A549 (cell line): ENCODE measurements around the gene KNOP1. TPM values are rescaled to one million over a fixed set of nuclear protein-coding genes. Genes with fewer than 3 reads are reported as not detected.
A peak's percentile ranks its signal among the peaks of the same experiment; 100 is the strongest.
"Not testable (repeated sequence)": the region's sequence is repeated elsewhere in the genome, so short reads cannot be mapped to it uniquely, and the experiment has no call there.

Experiments used
- ATAC-seq, 2 experiments: fragments of 200-7000 bp in 1 of 2; fragments of >200 bp in 1 of 2; cut with Nextera tagmentation in 1 of 2; cut with Tn5 transposase in 1 of 2; 3 replicates each; pipeline versions ENCODE4 v1.8.0 to v1.9.1; 2018 to 2020; ENCODE audit warnings: mild to moderate bottlenecking in 1 of 2, moderate library complexity in 1 of 2
- CTCF ChIA-PET: fragments of 300-600 bp; sonication (Branson Sonifier 250); formaldehyde crosslinking; extraction: SDS; loops from one replicate; lab custom pipeline; 2021; ENCODE audit warnings: antibody characterized with exemption, inconsistent platforms; lab: Yijun Ruan, JAX
- POLR2A ChIA-PET: fragments of 350-600 bp; formaldehyde crosslinking; extraction: SDS; loops from one replicate; lab custom pipeline; 2021; ENCODE audit warnings: antibody characterized with exemption, inconsistent platforms; lab: Yijun Ruan, JAX
- DNase-seq, 2 experiments: peaks; one replicate each; pipeline versions ENCODE4 v3.0.0 to v3.0.0-alpha.2; 2011 to 2016; ENCODE audit warnings: low read depth in 1 of 2, low spot score in 1 of 2
- FAIRE-seq: peaks from 2 replicates; lab custom pipeline; 2011; peaks lifted over from hg19 to GRCh38; lab: Jason Lieb, UNC
- H3K27ac ChIP-seq, 2 experiments: fragments of >200 bp; sonication (Bioruptor Twin); formaldehyde crosslinking; 3 replicates each; pipeline ENCODE4 v1.5.1; 2016 to 2017
- H3K4me1 ChIP-seq: fragments of >200 bp; sonication (Bioruptor Twin); formaldehyde crosslinking; 3 replicates; pipeline ENCODE4 v1.6.1; 2016
- H3K4me2 ChIP-seq: fragments of >200 bp; sonication (Bioruptor Twin); formaldehyde crosslinking; 3 replicates; pipeline ENCODE4 v1.6.1; 2016
- H3K4me3 ChIP-seq: fragments of >200 bp; sonication (Bioruptor Twin); formaldehyde crosslinking; 3 replicates; pipeline ENCODE4 v1.5.1; 2016
- H3K9me3 ChIP-seq: fragments of >200 bp; sonication (Bioruptor Twin); formaldehyde crosslinking; 3 replicates; pipeline ENCODE4 v1.6.1; 2016
- BCL3 ChIP-seq: fragments of >200 bp; sonication (Bioruptor Twin); formaldehyde crosslinking; IDR thresholded peaks from 3 replicates; pipeline ENCODE4 v1.6.1; 2016
- CBX8 ChIP-seq: fragments of 200-600 bp; sonication (generic); IDR thresholded peaks from 2 replicates; pipeline ENCODE4 v1.6.1; 2016
- CEBPB ChIP-seq, 2 experiments: fragments of >200 bp in 1 of 2; sonication (Bioruptor Twin) in 1 of 2; formaldehyde crosslinking in 1 of 2; IDR thresholded peaks; 2 replicates each; pipeline ENCODE4 v1.6.1; 2012 to 2016
- CHD2 ChIP-seq: fragments of 150-350 bp; IDR thresholded peaks from 2 replicates; pipeline ENCODE4 v1.6.1; 2014; ENCODE audit warnings: low read length; ENCODE audit not compliant: partially characterized antibody
- EP300 ChIP-seq, 2 experiments: fragments of >200 bp; sonication (Bioruptor Twin); formaldehyde crosslinking; IDR thresholded peaks; 2 replicates in 1 of 2; 3 replicates in 1 of 2; pipeline ENCODE4 v1.6.1; 2016 to 2017
- ESRRA ChIP-seq: fragments of 150-350 bp; IDR thresholded peaks from 2 replicates; pipeline ENCODE4 v1.6.1; 2014; ENCODE audit warnings: mild to moderate bottlenecking, low read length, borderline replicate concordance
- FOSL2 ChIP-seq, 2 experiments: fragments of 450-650 bp in 1 of 2; fragments of >200 bp in 1 of 2; sonication (Bioruptor Twin) in 1 of 2; formaldehyde crosslinking; IDR thresholded peaks; 2 replicates each; pipeline versions ENCODE4 v1.5.0 to v1.6.1; 2016 to 2020; ENCODE audit warnings: mild to moderate bottlenecking in 1 of 2, moderate library complexity in 1 of 2
- HEYL ChIP-seq: fragments of 250-450 bp; sonication (Bioruptor Pico); IDR thresholded peaks from 2 replicates; pipeline ENCODE4 v1.8.0; 2021; ENCODE audit warnings: mild to moderate bottlenecking, moderate library complexity
- HMGXB4 ChIP-seq: fragments of 250-450 bp; sonication (Bioruptor Pico); IDR thresholded peaks from 2 replicates; pipeline ENCODE4 v1.5.0; 2021; ENCODE audit warnings: mild to moderate bottlenecking, moderate library complexity, borderline replicate concordance
- JUN ChIP-seq, 2 experiments: fragments of >200 bp; sonication (Bioruptor Twin); formaldehyde crosslinking; IDR thresholded peaks; 2 replicates in 1 of 2; 3 replicates in 1 of 2; pipeline ENCODE4 v1.6.1; 2016 to 2017
- KDM1A ChIP-seq: fragments of 200-600 bp; sonication (generic); IDR thresholded peaks from 2 replicates; pipeline ENCODE4 v1.6.1; 2016; ENCODE audit warnings: low read depth, mild to moderate bottlenecking
- MAFK ChIP-seq: fragments of 450-650 bp; IDR thresholded peaks from 2 replicates; pipeline ENCODE4 v1.6.1; 2014; ENCODE audit not compliant: partially characterized antibody
- MAZ ChIP-seq: fragments of 150-350 bp; IDR thresholded peaks from 2 replicates; pipeline ENCODE4 v1.6.1; 2014; ENCODE audit warnings: antibody characterized with exemption, low read depth, low read length, borderline replicate concordance
- MYC ChIP-seq: IDR thresholded peaks from 2 replicates; pipeline ENCODE4 v1.6.1; 2012; ENCODE audit warnings: mild to moderate bottlenecking, inconsistent platforms, low read length, improper control_type of control experiment, borderline replicate concordance
- NPAS2 ChIP-seq: fragments of 250-450 bp; sonication (Bioruptor Pico); IDR thresholded peaks from 2 replicates; pipeline ENCODE4 v1.8.0; 2022; ENCODE audit warnings: mild to moderate bottlenecking, moderate library complexity, borderline replicate concordance
- RAD21 ChIP-seq, 2 experiments: fragments of >200 bp in 1 of 2; sonication (Bioruptor Twin) in 1 of 2; formaldehyde crosslinking in 1 of 2; IDR thresholded peaks in 1 of 2; conservative IDR thresholded peaks in 1 of 2; 2 replicates in 1 of 2; 3 replicates in 1 of 2; pipeline ENCODE4 v1.6.1; 2012 to 2018; ENCODE audit warnings: inconsistent platforms in 1 of 2
- RFX5 ChIP-seq: fragments of 450-650 bp; IDR thresholded peaks from 2 replicates; pipeline ENCODE4 v1.7.1; 2014; ENCODE audit warnings: antibody characterized with exemption, mild to moderate bottlenecking, moderate library complexity
- SREBF2 ChIP-seq: fragments of 450-650 bp; IDR thresholded peaks from 2 replicates; pipeline ENCODE4 v1.6.1; 2014; ENCODE audit warnings: mild to moderate bottlenecking, moderate library complexity
- TP53 ChIP-seq: fragments of 250-450 bp; sonication (Bioruptor Pico); IDR thresholded peaks from 2 replicates; pipeline ENCODE4 v1.5.0; 2021; ENCODE audit warnings: mild to moderate bottlenecking, moderate library complexity
- ZC3H11A ChIP-seq: fragments of 450-650 bp; IDR thresholded peaks from 2 replicates; pipeline ENCODE4 v1.6.1; 2014; ENCODE audit warnings: antibody characterized with exemption, mild to moderate bottlenecking
- ZSCAN20 ChIP-seq: fragments of 250-450 bp; sonication (Bioruptor Pico); IDR thresholded peaks from 2 replicates; pipeline ENCODE4 v1.8.0; 2022; ENCODE audit warnings: mild to moderate bottlenecking, moderate library complexity
- WGBS: methylation state at CpG from one replicate; pipeline ENCODE4 v1.1.6; 2017; ENCODE audit errors: missing lambda C conversion rate; 5-methylcytosine and 5-hydroxymethylcytosine counted together
- polyA plus RNA-seq, 4 experiments: library from polyadenylated mRNA; depleted of rRNA in 3 of 4; stranded (reverse); fragments of >200 nt; fragmentation: RNase III in 1 of 4; extraction: RNeasy Plus Mini Kit Qiagen cat#74134 plus additional on column Dnase treatment in 1 of 4; gene quantifications; 2 replicates in 3 of 4; 3 replicates in 1 of 4; pipeline ENCODE4 v1.2.3, GENCODE V29; 2011 to 2017
- TF ChIP-seq, protein P1 (sequence below): IDR thresholded peaks from 2 replicates; pipeline ENCODE4 v1.6.1; 2012
- TF ChIP-seq, protein P2 (sequence below): fragments of >200 bp; sonication (Bioruptor Twin); formaldehyde crosslinking; IDR thresholded peaks from 2 replicates; pipeline ENCODE4 v1.6.1; 2016

KNOP1 gene
- polyA plus RNA-seq, 2 of the 4 experiments (the other 2 are of a cell fraction), result 38.2 to 44.8 TPM

- FAIRE-seq, result no peak
- ChIA-PET CTCF (interaction anchor here (1.2 to 1.9 kb wide), 6 partner anchors 12 to 220 kb away, joined by 3 to 5 read pairs (median 3); partner anchors contain the start of gene GPRC5B), POLR2A (no interaction called here)
- Histone ChIP-seq H3K4me2 (no peak overlapping the region), H3K27ac (no peak overlapping the region), H3K9me3 (no peaks in the 10 kb centered on the region), H3K4me3 (no peak overlapping the region), H3K4me1 (no peaks in the 10 kb centered on the region)
- TF ChIP-seq SREBF2 (no peak), ZC3H11A (no peak), HMGXB4 (no peak)
- TF ChIP-seq, protein P1, sequence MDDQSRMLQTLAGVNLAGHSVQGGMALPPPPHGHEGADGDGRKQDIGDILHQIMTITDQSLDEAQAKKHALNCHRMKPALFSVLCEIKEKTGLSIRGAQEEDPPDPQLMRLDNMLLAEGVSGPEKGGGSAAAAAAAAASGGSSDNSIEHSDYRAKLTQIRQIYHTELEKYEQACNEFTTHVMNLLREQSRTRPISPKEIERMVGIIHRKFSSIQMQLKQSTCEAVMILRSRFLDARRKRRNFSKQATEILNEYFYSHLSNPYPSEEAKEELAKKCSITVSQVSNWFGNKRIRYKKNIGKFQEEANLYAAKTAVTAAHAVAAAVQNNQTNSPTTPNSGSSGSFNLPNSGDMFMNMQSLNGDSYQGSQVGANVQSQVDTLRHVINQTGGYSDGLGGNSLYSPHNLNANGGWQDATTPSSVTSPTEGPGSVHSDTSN, result no peak
- no peak for ATAC-seq
- no peak for DNase-seq
- 84% methylated on average over 3 of the region's 3 CpGs for WGBS
Measured at GRCh38 chr16:19666477-19666876, 51.5 kb downstream of the KNOP1 start.

DNA sequence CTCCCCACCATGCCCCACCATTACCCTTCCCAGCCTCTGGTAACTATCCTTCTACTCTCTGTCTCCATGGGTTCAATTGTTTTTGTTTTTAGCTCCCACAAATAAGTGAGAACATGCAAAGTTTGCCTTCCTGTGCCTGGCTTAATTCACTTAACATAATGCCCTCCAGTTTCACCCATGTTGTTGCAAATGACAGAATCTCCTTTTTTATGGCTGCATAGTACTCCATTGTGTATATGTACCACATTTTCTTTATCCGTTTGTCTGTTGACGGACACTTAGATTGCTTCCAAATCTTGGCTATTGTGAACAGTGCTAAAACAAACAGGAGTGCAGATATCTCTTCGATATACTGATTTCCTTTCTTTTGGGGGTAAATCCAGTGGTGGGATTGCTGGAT lies 52.7 kb downstream of the KNOP1 start:
- not testable (repeated sequence) for FAIRE-seq

DNA sequence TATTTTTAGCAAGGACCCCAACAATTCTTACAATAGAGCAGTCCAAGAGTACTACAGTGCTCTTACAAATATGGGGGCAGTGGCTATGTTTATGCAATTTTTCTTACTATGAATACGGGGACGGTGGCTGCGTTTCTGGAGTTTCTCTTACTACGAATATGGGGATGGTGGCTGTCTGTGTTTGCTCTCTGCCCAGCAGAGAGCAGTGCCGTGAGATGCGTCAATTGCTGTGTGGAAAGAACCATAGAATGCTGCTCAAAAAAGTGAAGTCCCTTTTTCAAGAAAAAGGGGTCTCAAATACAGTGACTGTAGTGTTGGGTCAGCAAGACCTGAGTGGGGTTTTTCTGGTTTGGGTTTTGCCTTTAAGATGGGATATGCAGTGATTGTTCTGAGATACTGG lies 53.9 kb downstream of the KNOP1 start:
- CTCF ChIA-PET, result interaction anchor here (0.6 to 1.9 kb wide), 3 partner anchors 37 to 243 kb away, joined by 3 to 5 read pairs (median 4); no protein-coding TSS in a partner anchor
- POLR2A ChIA-PET, result no interaction called here
- no peak overlapping the region for H3K4me3 ChIP-seq
- no peak overlapping the region for H3K4me2 ChIP-seq
- H3K4me1 ChIP-seq, result no peaks in the 10 kb centered on the region
- WGBS, result 91% methylated on average over 6 of the region's 6 CpGs
- TF ChIP-seq ZSCAN20 (CRISPR knock-in tag) (no peak), JUN (IDR thresholded peaks at IDR 0.05) (no peak), FOSL2 (IDR thresholded peaks at IDR 0.05) (no peak), FOSL2 (CRISPR knock-in tag; IDR thresholded peaks at IDR 0.05) (no peak), TP53 (no peak), CBX8 (no peak), EP300 (IDR thresholded peaks at IDR 0.05) (no peak), MAZ (no peak), MAFK (no peak), CEBPB (IDR thresholded peaks at IDR 0.05) (no peak), BCL3 (no peak), RFX5 (no peak), CHD2 (no peak), NPAS2 (CRISPR knock-in tag) (no peak), ESRRA (no peak), MYC (no peak), HEYL (CRISPR knock-in tag) (no peak), RAD21 (conservative IDR thresholded peaks at IDR 0.05 in 1 of 2, IDR thresholded peaks at IDR 0.05 in 1 of 2) (no peak)
- TF ChIP-seq, protein P2, sequence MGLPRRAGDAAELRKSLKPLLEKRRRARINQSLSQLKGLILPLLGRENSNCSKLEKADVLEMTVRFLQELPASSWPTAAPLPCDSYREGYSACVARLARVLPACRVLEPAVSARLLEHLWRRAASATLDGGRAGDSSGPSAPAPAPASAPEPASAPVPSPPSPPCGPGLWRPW, result no peak
- TF ChIP-seq, all 56 proteins: peak for 0
- H3K27ac ChIP-seq, result no peak overlapping the region
- no peak for ATAC-seq
- no peaks in the 10 kb centered on the region for H3K9me3 ChIP-seq
- DNase-seq, result no peak
- FAIRE-seq, result no peak

More for the DNA sequence above, 52.7 kb downstream of the KNOP1 start:
- H3K9me3 ChIP-seq, H3K4me3 ChIP-seq, H3K4me1 ChIP-seq, DNase-seq, H3K4me2 ChIP-seq, POLR2A ChIA-PET, H3K27ac ChIP-seq, ATAC-seq: not testable (repeated sequence)
- WGBS, result 82% methylated on average over 3 of the region's 3 CpGs
- CTCF ChIA-PET, result interaction anchor here (1.0 to 1.9 kb wide), 6 partner anchors 10 to 221 kb away, joined by 3 to 5 read pairs (median 3); partner anchors contain the start of gene GPRC5B
- peak; percentile 47; the same call in 1 of the 2 replicates for TF ChIP-seq KDM1A
